NCI-H1694 (cell line): Measurements from ENCODE around the gene DNAH2.
A peak's percentile ranks its signal among the peaks of the same experiment; 100 is the strongest.

Experiments
- DNase-seq: peaks from one replicate; lab custom pipeline; 2025; lab: John Stamatoyannopoulos, UW

Gene DNAH2

DNA sequence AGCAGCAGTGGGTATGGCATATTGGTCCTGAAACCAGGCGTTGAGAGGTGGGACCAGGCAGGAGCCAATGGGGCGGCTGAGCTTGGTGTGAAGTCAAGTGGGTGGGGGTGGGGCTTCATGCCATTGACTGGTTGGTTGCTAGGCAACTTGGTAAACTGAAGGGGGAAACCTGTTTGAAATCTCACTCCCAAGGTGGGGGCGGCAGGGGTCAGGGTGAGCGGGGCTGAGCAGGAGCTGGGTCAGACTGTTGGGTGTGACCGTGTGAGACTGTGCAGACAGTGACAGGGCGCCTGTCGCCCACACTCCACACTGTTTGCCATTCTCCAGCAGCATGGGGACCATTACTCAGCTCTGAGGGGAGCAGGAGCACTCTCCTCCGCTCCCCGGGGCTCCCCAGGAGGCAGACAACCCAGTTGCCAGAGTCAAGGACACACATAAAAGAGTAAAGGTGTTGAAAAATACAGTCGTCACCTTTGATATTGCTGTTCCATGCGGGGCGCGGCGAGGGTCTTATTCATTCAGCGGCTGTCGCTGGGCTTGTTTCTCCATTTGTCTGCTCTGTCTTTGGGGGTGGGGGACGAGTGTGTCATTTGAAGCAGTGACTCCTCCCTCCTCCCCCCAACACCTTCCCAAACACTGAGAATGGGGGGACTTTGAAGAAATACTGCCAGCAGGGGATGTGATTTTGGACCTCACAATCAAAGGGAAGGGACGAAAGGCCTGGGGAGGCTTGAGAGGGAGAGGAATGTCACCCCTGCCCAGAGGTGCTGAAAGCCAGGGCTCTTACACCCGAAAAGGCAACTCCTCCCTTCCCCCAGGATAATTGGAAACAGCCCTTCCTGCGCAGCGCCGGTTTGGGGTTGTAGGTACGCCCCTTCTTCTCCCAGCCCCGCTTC is 13.7 kb upstream of the DNAH2 start:
- DNase-seq: no peak

DNA sequence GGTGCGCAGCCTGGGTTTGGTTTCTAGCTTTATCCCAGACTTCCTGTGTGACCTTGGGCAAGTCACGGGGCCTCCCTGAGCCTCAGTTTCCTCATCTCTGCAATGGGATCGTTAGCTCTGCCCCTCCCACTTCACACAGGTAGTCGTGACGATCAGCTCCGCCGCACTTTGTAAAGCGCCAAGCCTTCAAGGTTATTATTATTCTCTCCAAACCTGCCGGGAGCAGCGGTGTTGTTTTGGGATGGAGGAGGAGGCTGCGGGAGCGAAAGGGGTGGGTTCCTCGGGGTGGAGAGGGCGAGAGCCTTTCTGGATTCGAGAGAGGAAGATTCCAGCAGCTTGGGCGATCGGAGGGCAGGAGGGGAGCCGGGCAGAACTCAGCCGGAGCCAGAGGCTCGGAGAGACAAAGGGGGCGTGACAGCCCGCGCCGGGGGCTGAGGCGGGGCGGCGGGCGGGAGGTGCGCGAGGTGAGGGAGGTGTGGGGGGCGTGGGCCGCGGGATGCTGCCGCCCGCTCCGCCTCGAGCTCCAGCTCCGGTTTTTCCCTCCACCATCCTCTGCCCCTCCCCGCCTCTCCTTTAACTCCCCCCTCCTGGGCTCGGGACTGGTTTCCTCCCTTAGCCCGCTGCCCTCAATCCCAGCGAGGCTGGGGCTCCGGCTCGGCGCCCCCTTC is 12.8 kb upstream of the DNAH2 start, which contains the start of gene EFNB3:
Gene EFNB3 (plus strand): TSS at position 602 of the 668 bp plus-strand sequence. CDS start 397 bp downstream, outside the sequence.
- peak; percentile 65 for DNase-seq

DNA sequence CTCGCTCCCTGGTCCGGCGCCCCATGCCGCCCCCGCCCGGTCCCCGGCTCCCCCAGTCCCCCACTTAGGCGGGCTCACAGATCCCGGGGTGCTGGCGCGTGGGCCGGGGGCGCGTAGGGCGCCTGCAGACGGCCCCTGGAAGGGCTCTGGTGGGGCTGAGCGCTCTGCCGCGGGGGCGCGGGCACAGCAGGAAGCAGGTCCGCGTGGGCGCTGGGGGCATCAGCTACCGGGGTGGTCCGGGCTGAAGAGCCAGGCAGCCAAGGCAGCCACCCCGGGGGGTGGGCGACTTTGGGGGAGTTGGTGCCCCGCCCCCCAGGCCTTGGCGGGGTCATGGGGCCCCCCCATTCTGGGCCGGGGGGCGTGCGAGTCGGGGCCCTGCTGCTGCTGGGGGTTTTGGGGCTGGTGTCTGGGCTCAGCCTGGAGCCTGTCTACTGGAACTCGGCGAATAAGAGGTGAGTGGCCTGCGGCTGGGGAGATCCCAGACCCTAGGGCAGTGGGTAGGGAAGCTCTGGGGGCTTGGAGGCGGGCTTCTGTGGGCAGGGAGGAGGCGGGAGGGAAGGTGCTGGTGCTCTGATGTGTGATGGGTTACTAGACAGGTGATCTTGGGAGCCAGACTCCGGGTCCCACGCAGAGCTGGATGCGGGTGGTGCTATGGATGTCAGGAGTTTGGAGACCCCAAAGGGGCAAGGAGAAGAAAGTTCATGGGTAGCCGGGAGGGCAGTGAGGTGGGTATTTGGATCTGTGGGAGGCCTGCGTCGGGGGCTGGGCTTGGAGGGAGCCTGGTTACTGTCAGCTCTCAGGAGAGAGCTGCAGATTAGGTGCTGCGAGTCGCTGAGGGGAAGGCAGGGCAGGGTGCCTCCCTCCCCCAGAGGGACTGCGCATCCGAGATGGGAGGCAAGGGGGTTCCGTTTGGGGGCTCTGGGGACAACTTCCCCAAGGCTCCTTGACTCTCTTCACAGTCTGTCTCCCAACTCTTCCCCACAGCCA is 12.0 kb upstream of the DNAH2 start:
- DNase-seq: no peak

DNA sequence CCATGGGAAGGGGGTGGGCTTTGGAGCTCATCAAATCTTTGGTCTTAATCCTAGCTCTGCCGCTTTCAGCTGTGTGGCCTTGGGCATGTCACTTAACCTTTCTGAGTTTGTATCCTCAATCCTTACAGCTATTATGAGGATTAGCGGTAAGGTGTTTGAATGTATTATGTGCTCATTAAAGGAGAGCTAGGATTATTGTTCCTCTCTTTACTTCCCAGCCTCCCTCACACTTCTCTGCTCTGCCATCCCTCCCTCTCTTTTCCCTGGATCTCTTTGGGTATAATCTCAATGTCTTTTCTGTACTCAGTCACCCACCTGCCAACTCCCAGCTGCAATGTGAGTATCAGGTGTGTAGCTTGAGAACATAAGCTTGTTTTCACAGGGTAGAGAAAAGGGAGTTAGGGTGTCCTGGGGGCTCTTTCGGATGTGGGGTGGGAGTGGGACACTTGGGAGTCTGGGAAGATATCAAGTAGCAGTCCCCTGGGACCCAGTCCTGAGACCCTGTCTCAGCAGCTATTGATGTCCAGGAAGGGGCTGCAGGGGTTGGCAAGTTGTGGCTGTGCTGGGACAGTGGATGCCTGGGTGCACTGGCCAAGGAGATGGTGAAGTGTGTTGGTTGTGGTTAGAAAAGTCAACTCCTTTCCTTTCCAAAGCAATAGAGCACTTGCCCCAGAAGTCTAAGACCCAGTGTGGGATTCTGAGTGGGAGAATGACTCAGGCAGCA is 10.8 kb upstream of the DNAH2 start:
- DNase-seq: no peak

DNA sequence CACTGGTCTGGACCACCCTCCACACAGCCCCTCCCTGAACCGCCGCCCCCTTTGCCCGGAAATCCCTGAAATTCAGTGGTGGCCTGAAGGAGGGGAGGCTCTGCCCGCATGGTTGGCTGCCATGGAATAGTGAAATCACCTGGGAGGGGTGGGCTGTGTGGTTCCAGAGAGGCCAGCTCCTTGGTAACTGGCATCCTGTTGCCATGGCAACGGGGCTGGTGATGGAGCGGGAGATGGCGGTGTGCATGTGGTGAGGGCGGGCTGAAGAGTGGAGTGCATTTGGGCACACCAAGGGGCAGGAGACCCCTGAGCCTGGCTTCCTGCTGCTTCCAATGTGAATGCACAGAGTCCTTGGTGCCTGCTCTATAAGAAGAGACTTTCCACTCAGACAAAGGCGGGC is 10.1 kb upstream of the DNAH2 start:
- DNase-seq: no peak

DNA sequence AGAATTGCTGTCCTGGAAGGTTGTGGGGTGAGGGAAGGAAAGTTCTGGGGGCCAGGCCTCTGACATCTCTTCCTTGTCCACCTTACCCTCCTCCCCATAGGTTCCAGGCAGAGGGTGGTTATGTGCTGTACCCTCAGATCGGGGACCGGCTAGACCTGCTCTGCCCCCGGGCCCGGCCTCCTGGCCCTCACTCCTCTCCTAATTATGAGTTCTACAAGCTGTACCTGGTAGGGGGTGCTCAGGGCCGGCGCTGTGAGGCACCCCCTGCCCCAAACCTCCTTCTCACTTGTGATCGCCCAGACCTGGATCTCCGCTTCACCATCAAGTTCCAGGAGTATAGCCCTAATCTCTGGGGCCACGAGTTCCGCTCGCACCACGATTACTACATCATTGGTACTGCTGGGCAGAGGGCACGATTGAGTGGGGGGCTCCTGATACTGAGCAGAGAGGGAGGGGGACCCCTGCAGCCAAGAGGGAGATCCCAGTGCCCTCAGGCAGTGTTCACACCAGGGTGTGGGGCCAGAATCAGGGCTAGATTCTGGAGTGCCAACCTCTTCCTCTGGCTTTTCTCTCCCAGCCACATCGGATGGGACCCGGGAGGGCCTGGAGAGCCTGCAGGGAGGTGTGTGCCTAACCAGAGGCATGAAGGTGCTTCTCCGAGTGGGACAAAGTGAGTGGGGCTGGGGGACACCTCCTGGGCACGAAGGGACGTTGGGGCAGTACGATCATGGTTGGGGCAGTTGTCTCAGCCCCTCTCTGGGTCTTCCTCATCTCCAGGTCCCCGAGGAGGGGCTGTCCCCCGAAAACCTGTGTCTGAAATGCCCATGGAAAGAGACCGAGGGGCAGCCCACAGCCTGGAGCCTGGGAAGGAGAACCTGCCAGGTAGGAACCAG is 9.4 kb upstream of the DNAH2 start:
- no peak for DNase-seq

DNA sequence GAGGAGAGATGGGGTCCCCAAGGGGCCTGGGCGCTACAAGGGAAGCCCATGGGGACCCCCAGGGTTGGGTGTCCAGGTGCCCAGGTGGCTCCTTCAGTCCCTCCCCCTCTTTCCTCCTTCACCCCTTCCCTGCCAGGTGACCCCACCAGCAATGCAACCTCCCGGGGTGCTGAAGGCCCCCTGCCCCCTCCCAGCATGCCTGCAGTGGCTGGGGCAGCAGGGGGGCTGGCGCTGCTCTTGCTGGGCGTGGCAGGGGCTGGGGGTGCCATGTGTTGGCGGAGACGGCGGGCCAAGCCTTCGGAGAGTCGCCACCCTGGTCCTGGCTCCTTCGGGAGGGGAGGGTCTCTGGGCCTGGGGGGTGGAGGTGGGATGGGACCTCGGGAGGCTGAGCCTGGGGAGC is 8.5 kb upstream of the DNAH2 start:
- no peak for DNase-seq

DNA sequence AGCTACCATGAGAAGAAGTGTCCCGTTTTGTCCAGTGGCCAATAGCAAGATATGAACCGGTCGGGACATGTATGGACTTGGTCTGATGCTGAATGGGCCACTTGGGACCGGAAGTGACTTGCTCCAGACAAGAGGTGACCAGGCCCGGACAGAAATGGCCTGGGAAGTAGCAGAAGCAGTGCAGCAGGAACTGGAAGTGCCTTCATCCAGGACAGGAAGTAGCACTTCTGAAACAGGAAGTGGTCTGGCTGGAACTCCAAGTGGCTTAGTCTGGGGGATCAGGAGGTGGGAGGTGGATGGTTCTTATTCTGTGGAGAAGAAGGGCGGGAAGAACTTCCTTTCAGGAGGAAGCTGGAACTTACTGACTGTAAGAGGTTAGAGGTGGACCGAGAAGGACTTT is 7.2 kb upstream of the DNAH2 start:
- DNase-seq: no peak

DNA sequence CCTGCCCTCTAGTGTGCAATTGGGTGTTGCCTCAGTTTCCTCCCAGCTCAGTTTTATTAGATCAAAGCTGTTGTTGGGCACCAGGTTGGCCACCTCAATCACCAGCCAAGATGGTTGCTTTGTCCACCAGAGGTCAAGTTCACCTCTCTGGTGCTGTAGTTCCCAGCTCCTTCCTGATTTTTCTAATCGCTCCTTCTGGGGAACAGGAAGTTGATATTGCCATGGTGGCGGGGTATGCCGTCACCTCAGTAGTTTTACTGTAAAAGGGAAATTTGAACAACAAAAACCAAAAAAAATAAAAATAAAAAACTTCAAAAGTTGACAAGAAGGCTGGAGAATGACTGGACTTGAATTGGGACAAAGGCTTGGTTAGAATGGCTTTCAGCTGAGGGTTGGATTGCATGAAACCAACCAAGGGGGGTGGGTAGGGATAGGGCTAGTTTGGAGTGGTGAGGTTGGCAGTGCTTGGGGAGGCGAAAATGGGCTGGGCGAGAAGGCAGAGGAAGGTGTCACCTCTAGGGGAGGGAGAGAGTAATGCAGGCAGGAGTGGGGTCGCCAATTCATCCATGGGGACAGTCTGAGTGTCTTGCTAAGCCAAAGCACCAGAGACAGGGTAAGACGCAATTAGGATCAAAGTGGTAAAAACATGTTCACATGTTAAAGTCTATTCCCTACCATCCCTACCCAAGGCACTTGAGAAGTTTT is 6.3 kb upstream of the DNAH2 start:
- no peak for DNase-seq

DNA sequence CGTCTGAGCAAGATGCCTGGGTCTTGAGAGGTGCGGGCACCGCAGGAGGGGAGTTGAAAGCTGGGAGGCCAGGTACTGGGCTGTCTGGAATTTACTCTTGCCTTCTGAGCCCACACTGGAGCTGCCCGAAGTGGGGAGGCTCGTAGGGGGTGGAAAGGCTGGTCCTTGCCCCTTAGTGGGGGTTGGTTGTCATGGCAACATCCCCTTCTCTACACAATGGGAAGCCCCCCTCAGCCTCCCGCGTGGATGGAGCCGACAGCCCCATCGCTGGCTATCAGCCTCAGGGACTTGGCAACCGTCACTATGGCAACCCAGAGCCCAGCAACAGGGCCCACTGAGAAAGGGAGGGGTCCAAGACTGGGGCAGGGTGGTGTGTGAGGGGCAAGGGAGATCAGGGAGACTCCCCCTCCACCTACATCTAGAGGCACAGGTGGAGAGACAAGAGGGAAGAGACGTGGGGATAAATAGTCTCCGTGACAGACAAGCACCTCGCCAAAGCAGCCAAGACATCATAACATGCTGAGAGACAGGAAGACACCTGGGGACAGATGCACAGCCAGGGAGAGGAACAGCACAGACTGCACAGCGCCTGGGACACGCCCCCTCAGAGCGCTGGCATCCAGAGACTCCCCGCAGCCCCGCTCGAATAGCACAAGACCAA is 5.3 kb upstream of the DNAH2 start:
- no peak for DNase-seq

DNA sequence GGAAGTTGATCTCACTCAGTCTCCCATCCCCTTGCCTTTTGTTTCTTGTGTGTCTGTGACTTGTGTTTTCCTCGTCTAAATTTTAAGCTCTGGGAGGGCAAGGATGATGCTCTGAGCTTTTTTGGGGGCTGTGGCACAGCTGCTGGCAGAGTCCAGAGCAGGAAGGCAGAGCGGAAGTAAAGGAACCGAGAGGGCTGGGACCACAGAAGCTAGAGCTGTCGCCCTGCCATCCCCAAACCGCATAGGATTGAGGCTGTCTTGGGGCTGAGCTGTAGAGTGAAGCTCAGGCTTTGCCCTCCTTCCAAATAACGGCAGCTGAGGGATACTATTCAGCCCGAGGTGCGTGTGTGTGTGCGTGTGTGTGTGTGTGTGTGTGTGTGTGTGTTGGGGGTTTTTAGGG is 3.8 kb upstream of the DNAH2 start:
- DNase-seq: no peak

DNA sequence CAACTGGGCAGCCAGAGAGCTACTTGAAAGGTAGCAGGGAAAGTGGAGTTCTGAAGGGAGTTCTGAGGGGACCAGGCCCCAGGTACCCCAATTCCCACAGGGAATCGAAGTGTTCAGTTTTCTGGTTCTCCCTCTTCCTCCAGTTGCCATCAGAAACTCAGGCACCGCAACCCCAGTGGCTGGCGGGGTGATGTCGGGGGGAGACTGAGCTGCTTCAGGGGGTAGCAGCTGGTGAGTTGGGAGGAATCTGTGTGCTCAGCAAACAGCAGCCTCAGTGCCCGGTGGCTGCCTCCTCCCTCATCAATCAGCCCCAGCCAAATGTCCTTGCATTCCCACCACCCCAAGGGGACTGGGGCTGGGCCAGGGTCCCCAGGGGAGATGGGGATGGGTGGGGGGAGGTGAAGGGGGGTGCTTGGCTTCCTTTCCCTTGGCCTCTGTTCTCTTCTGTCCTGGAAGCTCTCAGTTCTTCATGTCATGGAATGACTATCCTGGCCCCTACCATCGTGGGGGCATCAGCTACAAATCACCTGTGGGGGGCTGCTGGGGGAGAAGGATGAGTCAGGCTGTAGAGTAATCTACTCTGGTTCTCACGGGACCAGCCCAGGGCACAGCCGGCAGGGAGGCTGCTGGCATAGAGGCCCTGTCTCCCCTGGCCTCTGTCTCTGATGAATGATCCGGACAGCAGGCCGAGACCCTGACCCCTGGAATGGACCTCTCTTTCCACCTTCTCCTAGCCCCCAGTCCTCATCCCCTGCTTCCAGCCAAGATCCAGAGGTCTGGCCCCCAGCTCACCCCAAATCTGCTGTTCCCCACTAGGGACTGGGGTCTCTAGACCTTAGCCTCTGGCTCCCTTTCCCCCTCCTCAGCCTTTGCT is 2.6 kb upstream of the DNAH2 start:
- DNase-seq: no peak

DNA sequence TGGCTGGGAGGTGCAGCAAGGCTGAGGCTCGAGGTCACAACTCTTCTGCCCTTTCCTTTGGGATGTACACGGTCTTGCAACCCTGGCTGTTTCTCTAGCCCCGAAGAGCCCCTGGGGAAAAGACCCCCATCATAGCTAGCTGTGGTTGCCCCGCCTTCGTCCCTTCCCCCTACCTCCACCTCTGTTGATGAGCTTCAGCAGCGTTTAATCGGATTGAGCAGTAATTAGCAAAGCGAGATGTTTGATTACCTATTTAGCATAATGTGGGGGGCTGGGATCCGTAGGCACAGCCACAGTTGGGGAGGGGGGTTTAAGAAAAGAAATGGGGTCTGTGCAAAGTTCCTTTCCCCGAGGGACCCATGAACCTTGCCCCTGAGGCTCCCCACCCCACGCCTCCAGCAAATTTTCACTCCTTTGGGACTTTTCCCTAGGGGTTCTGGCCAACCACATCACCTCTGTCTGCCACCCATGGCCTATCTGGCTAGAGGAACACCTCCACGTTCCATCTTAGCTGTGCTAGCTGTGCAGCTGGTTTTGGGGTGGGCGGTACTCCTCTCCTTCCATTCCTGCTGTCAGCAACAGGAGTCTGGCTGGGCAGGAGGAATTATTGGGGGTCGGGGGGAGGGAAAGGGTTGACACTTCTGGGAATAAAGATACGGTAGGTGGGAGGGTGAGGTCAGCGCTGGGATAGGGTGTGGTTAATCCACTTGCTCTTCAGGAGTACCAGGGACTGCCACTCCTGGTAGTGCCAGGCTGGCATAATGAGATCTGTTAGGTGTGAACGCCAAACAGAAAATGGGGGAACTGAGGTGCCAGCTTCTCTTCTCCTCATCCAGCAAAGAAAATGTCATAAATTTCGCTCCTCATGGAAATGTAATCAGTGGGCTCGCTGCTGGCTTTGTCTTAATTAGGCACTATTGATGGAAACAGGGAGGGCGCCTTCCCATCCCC is 1.3 kb upstream of the DNAH2 start:
- DNase-seq: no peak

DNA sequence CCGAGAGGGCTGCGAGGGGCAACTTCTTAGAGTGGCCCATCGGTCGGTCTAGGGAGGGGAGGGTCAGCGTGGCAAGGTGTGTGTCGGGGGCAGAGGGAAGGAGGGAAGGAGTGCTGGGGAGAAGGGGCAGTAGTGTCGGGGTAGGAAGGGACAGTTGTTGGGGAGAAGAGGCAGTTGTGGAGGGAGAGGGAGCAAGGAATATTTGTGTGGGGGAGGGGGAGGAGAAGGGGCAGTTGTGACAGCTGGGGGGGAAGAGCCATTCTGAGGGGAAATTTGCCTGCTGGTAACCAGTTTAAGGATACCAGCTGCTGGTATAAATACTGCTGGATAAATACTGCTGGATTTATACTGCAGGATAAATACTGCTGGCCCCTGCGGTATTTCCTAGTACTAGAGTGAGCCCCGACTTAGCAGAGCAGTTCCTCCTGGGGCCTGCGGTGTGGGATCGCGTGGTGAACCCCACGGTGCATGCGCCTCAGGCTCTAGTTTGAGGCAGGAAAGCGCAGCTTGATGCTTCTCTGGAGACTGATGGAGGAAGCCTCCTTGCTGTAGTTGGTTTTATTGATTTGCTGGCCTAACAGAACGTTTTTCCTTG is 309 bp downstream of the DNAH2 start:
- peak; percentile 54 for DNase-seq

DNA sequence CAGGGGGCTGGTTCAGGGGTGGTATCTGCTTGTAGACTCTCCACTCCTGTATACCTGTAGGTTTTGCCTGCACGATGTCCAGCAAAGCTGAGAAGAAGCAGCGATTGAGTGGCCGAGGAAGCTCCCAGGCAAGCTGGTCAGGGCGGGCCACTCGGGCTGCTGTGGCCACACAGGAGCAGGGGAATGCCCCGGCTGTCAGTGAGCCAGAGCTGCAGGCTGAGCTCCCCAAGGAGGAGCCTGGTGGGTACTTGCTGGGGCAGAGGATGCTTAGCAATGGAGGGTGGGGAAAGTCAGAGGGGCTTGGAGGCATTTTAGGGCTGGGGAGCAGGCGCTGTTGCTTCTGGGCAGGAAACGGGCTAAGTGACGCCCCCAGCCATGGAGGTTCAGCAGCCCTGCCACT is 2.1 kb downstream of the DNAH2 start:
- no peak for DNase-seq

DNA sequence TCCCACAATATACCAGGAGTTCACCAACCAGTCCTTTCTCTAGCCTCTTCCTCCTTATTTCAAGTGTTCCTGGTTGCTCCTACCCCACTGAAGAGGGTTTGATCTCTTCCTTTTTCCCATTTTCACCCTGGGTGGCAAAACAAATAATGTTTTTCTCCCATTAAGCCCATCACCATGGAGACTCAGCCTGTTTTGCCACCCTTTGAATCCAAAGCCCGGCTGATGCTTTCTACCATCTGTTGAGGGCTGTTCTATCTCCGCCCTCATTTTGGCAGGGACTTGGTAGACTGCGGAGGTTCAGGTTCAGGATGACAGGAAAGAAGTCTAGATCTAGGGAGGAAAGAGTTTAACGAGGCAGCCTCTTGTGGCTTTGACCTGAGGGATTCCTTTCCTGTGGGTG is 2.6 kb downstream of the DNAH2 start:
- DNase-seq: peak; percentile 95

DNA sequence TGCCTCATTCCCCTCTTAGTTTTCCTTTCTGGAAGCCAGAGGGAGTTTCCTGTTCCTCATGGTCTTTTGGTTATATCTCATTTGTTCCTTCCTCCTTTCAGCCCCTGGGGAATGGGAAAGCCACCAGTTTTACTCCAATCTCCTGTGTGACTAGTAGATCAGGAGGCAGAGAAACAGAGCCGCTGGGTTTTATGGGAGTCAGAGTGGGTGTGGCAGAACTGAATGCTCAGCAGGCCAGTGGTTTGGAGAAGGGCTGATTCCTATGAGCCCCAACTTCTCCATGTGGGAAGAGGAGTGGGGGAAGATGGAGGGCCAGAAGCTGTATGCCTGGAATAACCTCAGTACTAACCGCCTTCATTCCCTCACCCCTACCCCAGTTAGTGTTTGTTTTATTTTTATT is 4.1 kb downstream of the DNAH2 start:
- DNase-seq: no peak
